GM12891 (cell line): Measurements from ENCODE around the gene HSPA1A.

ENCODE experiments used
- POLR2A ChIP-seq: IDR thresholded peaks from 2 replicates; pipeline ENCODE4 v1.6.1; 2011; ENCODE audit warnings: low read depth, low read length, control low read depth
- SPI1 ChIP-seq: IDR thresholded peaks from 2 replicates; pipeline ENCODE4 v1.6.1; 2011; ENCODE audit warnings: low read depth, low read length, control low read depth

GRCh38 chr6:31776989-31777666 is 38.2 kb upstream of the HSPA1A start, which contains the start of gene VWA7:
- TF ChIP-seq POLR2A (no peak), SPI1 (0 out of 2 replicates have a peak, but pooled peaks have one; percentile 19)
